Thymus (tissue), 14 donors: ENCODE data around the gene DPT. TPM values are rescaled to one million over a fixed set of nuclear protein-coding genes. Genes with fewer than 3 reads are reported as not detected.
"Not testable (repeated sequence)": the region's sequence is repeated elsewhere in the genome, so short reads cannot be mapped to it uniquely, and the experiment has no call there.

Experiments
- DNase-seq, 9 donors: peaks; one replicate each; pipeline ENCODE4 v3.0.0-alpha.2; 2013; ENCODE audit warnings: low spot score in 9 of 9, low read depth in 6 of 9, missing footprints in 1 of 9
- H3K27ac ChIP-seq, 2 donors: one replicate each; pipeline ENCODE4 v1.5.1; 2013; ENCODE audit warnings: control low read depth in 1 of 2, low read depth in 1 of 2, low read length in 1 of 2, mild to moderate bottlenecking in 1 of 2, moderate library complexity in 1 of 2
- H3K27me3 ChIP-seq, 2 donors: one replicate each; pipeline ENCODE4 v1.5.1; 2013; ENCODE audit warnings: low read length in 1 of 2; ENCODE audit not compliant: control insufficient read depth in 2 of 2, insufficient read depth in 1 of 2
- H3K36me3 ChIP-seq, 2 donors: one replicate each; pipeline ENCODE4 v1.5.1; 2013; ENCODE audit warnings: low read length in 1 of 2, mild to moderate bottlenecking in 1 of 2, moderate library complexity in 1 of 2; ENCODE audit not compliant: control insufficient read depth in 2 of 2, insufficient read depth in 2 of 2
- H3K4me1 ChIP-seq, 2 donors: one replicate each; pipeline ENCODE4 v1.5.1; 2013; ENCODE audit warnings: low read length in 2 of 2; ENCODE audit not compliant: control insufficient read depth in 2 of 2, insufficient read depth in 2 of 2
- H3K4me3 ChIP-seq, 2 donors: one replicate each; pipeline ENCODE4 v1.5.1; 2013; ENCODE audit warnings: low read length in 2 of 2, control low read depth in 1 of 2, mild to moderate bottlenecking in 1 of 2
- H3K9me3 ChIP-seq, 2 donors: one replicate each; pipeline ENCODE4 v1.5.1; 2013; ENCODE audit warnings: low read length in 1 of 2, mild to moderate bottlenecking in 1 of 2; ENCODE audit not compliant: control insufficient read depth in 2 of 2, insufficient read depth in 1 of 2
- WGBS: extraction: QIAGEN DNeasy Blood & Tissue Kit; methylation state at CpG from one replicate; pipeline ENCODE4 v1.1.7; 2013; 5-methylcytosine and 5-hydroxymethylcytosine counted together
- long read RNA-seq, 10 donors: transcript quantifications; one replicate each; lab custom pipeline, GENCODE V29; 2026
- polyA plus RNA-seq: library from polyadenylated mRNA; stranded (reverse); fragments of 200-250 nt; gene quantifications from one replicate; pipeline ENCODE4 v1.2.3, GENCODE V29; 2013
- total RNA-seq: library from RNA; stranded (reverse); fragments of 120-200 nt; gene quantifications from one replicate; pipeline ENCODE4 v1.2.4, GENCODE V29; 2013
- donor health status: healthy.

Gene DPT
- total RNA-seq (8.9 TPM), polyA plus RNA-seq (21.5 TPM)
- long read RNA-seq, donor 1, partial matches to known transcripts, result 0 of 2 reads
- long read RNA-seq, donor 1, other reads (novel, unspliced or antisense), result 0 of 2 reads
- long read RNA-seq, donor 2, transcript DPT-201 (4 exons, 1,786 nt), result major isoform, 7 of 7 reads
- long read RNA-seq, donor 2, partial matches to known transcripts, result 0 of 7 reads
- long read RNA-seq, donor 2, other reads (novel, unspliced or antisense), result 0 of 7 reads
- long read RNA-seq, donor 3, transcript DPT-201 (4 exons, 1,786 nt), result major isoform, 15 of 15 reads
- long read RNA-seq, donor 3, partial matches to known transcripts, result 0 of 15 reads
- long read RNA-seq, donor 3, other reads (novel, unspliced or antisense), result 0 of 15 reads
- long read RNA-seq, donor 4, partial matches to known transcripts, result 0 of 1 reads
- long read RNA-seq, donor 4, other reads (novel, unspliced or antisense), result 0 of 1 reads
- long read RNA-seq, donor 5, transcript DPT-201 (4 exons, 1,786 nt), result major isoform, 10 of 10 reads
- long read RNA-seq, donor 5, partial matches to known transcripts, result 0 of 10 reads
- long read RNA-seq, donor 5, other reads (novel, unspliced or antisense), result 0 of 10 reads
- long read RNA-seq, donor 6, transcript DPT-201 (4 exons, 1,786 nt), result major isoform, 18 of 18 reads
- long read RNA-seq, donor 6, partial matches to known transcripts, result 0 of 18 reads
- long read RNA-seq, donor 6, other reads (novel, unspliced or antisense), result 0 of 18 reads
- long read RNA-seq, donor 7, transcript DPT-201 (4 exons, 1,786 nt), result major isoform, 9 of 9 reads
- long read RNA-seq, donor 7, partial matches to known transcripts, result 0 of 9 reads
- long read RNA-seq, donor 7, other reads (novel, unspliced or antisense), result 0 of 9 reads
- long read RNA-seq, donor 8, transcript DPT-201 (4 exons, 1,786 nt), result major isoform, 7 of 7 reads
- long read RNA-seq, donor 8, partial matches to known transcripts, result 0 of 7 reads
- long read RNA-seq, donor 8, other reads (novel, unspliced or antisense), result 0 of 7 reads
- long read RNA-seq, donor 9, transcript DPT-201 (4 exons, 1,786 nt), result major isoform, 7 of 7 reads
- long read RNA-seq, donor 9, partial matches to known transcripts, result 0 of 7 reads
- long read RNA-seq, donor 9, other reads (novel, unspliced or antisense), result 0 of 7 reads
- long read RNA-seq, donor 10, partial matches to known transcripts, result 0 of 2 reads
- long read RNA-seq, donor 10, other reads (novel, unspliced or antisense), result 0 of 2 reads

DNA sequence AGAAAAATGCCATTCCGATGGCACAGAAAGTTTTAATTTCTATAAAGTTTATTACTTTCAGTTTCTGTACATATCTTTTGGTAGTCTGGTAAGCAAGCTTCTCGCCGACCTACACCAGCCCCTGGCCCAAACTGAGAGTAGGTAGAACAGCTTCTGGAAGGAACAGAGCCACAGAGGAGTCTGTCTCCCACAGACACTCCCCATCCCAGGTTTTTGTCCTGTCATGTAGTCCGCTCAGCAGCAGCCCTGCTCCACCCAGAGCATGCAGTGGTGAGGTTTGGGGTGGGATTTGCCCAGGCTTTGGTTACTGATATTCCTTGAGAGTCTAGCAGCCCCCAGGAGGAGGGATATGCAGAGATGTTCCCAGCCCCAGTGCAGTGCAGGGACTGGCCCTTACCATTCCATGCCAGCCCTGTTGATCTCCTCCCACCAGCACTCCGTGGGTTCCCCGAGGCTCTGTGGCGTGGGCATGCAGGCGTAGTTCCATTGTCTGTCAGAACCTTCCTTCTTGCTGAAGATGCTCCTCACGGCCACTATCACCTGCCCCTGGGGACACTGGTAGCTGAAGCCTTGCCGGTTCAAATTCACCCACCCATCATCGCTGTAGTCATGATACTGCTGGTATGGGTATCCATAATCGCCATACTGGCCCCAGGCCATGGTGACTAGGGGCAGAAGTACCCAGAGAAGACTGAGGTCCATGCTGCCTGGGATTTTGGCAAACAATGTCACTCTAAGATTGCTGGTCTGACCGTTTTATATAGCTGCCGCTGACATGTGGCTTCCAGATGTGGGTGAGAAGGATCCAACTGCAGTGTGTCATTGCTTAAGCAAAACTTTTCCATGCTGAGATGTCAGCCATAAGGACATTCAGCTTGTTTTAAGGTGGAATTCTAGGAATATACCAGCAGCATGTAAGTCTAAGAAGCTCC is at the start of gene DPT:
TSS of gene DPT (minus strand) at position 734 of the 932 bp plus-strand sequence. CDS start at position 702, 32 bp downstream.
- Histone ChIP-seq H3K4me3 (no peak within 1 kb of the TSS), H3K4me1 (no peaks in the 10 kb centered on the region), H3K36me3 (no peaks in the 10 kb centered on the region), H3K27ac (no peak within 1 kb of the TSS), H3K27me3 (no peaks in the 10 kb centered on the region), H3K9me3 (no peaks in the 10 kb centered on the region)
- no peak for DNase-seq
- 85% methylated on average over 14 of the region's 14 CpGs for WGBS

GRCh38 chr1:168775366-168775765 is 46.4 kb upstream of the DPT start:
- no peak for DNase-seq
- Histone ChIP-seq H3K36me3 (no peaks in the 10 kb centered on the region), H3K4me1 (no peaks in the 10 kb centered on the region), H3K9me3 (no peaks in the 10 kb centered on the region), H3K27ac (no peak overlapping the region), H3K4me3 (no peak overlapping the region), H3K27me3 (no peaks in the 10 kb centered on the region)
- WGBS, result 95% methylated on average over 3 of the region's 3 CpGs

GRCh38 chr1:168774241-168774640 is 45.2 kb upstream of the DPT start:
- Histone ChIP-seq H3K36me3 (no peaks in the 10 kb centered on the region), H3K4me1 (no peaks in the 10 kb centered on the region), H3K4me3 (no peak overlapping the region), H3K9me3 (no peaks in the 10 kb centered on the region), H3K27ac (no peak overlapping the region), H3K27me3 (no peaks in the 10 kb centered on the region)
- 100% methylated on average over 1 of the region's 1 CpG for WGBS
- no peak for DNase-seq

DNA sequence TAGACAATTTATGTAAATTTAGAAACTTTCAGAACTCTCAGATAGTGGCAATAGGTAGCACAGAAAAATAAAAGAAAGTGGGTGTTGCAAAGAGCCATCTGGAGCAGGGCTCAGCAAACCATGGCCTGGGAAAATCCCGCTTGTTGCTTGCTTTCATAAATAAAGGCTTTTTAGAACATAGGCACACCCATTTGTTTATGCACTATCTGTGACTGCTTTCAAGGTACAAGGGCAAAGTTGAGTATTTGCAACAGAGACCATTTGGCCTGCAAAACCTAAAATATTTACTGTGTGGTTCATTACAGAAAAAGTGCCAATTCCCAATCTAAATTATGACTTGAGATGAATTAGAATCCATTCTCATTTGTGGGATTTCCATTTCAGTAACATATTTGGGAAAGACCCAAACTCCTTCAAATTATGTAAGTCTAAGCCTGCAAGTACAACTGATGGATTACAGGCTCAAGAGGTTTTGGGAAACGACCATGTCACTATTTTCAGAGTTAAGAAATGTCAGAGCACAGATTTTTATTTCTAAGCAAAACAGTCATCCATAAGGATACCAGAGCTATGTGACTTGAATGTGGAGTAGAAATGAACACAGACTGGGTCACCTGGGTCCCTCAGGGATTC is 43.5 kb upstream of the DPT start:
- no peaks in the 10 kb centered on the region for H3K9me3 ChIP-seq
- H3K27ac ChIP-seq, result no peak overlapping the region
- no peaks in the 10 kb centered on the region for H3K27me3 ChIP-seq
- 89% methylated on average over 2 of the region's 2 CpGs for WGBS
- no peak overlapping the region for H3K4me3 ChIP-seq
- no peaks in the 10 kb centered on the region for H3K36me3 ChIP-seq
- no peak for DNase-seq
- no peaks in the 10 kb centered on the region for H3K4me1 ChIP-seq

DNA sequence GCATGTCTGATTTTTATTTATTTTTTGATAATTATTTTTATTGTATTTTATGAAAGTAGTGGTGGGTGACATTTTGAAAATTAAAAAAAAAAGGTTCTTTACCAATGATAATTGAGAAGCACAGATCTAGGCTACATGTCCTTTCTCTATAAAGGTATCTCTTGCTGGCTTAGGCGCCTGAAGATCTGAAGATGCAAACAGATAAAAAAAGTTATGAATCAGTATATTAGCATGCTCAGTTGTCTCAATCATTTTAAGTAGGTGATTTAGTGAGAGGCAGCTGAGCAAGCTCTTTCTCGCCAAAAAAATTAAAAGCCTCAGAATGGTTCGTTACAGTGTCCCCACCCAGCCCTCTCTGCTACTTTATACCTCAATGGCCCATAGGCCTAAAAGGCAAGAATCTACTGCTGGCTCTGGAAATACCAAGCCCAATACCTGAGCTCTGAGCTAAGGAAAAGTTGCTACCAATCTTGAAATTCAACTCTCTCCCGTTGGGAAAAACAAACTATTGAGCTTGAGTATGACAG is 42.2 kb upstream of the DPT start:
- WGBS, result 94% methylated on average over 4 of the region's 4 CpGs

DNA sequence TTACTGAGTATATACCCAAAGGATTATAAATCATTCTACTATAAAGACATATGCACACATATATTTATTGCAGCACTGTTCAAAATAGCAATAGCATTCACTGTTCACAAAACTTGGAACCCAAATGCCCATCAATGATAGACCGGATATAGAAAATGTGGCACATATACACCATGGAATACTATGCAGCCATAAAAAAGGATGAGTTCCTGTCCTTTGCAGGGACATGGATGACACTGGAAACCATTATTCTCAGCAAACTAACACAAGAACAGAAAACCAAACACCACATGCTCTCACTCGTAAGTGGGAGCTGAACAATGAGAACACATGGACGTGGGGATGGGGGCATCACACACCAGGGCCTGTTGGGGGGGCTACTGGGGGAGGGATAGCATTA is 40.9 kb upstream of the DPT start:
- H3K4me1 ChIP-seq, H3K36me3 ChIP-seq, H3K27ac ChIP-seq, H3K4me3 ChIP-seq, H3K9me3 ChIP-seq, H3K27me3 ChIP-seq, DNase-seq: not testable (repeated sequence)
- 65% methylated on average over 3 of the region's 3 CpGs for WGBS

More for the DNA sequence above, 42.2 kb upstream of the DPT start:
- no peak for DNase-seq
- Histone ChIP-seq H3K9me3 (no peaks in the 10 kb centered on the region), H3K4me3 (no peak overlapping the region), H3K4me1 (no peaks in the 10 kb centered on the region), H3K27ac (no peak overlapping the region), H3K27me3 (no peaks in the 10 kb centered on the region), H3K36me3 (no peaks in the 10 kb centered on the region)

GRCh38 chr1:168767894-168768584 is 39.0 kb upstream of the DPT start:
- peak in 1 of 9 donors; percentile 3 for DNase-seq
- WGBS, result 94% methylated on average over 4 of the region's 4 CpGs
- H3K9me3 ChIP-seq, result no peaks in the 10 kb centered on the region
- no peaks in the 10 kb centered on the region for H3K4me1 ChIP-seq
- H3K27me3 ChIP-seq, result no peaks in the 10 kb centered on the region
- H3K4me3 ChIP-seq, result no peak overlapping the region
- no peaks in the 10 kb centered on the region for H3K36me3 ChIP-seq
- H3K27ac ChIP-seq, result peak overlapping the region in 1 of 2 donors; percentile 9
